K562 (cell line): ENCODE measurements around the gene COL16A1.

Experiments used
- ATF6 ChIP-seq: sonication (generic); formaldehyde crosslinking; IDR thresholded peaks from 2 replicates; pipeline ENCODE4 v1.4.0; 2020; ENCODE audit warnings: mild to moderate bottlenecking, missing genetic modification reagents
- CTCF ChIP-seq, 3 experiments: IDR thresholded peaks in 2 of 3; conservative IDR thresholded peaks in 1 of 3; 2 replicates each; pipeline ENCODE4 v1.5.1; 2011 to 2012; ENCODE audit warnings: low read length in 3 of 3, mild to moderate bottlenecking in 3 of 3, control low read depth in 2 of 3, improper control_type of control experiment in 1 of 3, inconsistent platforms in 1 of 3, low read depth in 1 of 3, mixed read lengths in 1 of 3, moderate library complexity in 1 of 3; ENCODE audit not compliant: insufficient read depth in 2 of 3
- EGR1 ChIP-seq: fragments of 450-650 bp; conservative IDR thresholded peaks from 2 replicates; pipeline ENCODE4 v1.6.1; 2017; ENCODE audit warnings: mild to moderate bottlenecking
- JUNB ChIP-seq: fragments of 450-650 bp; formaldehyde crosslinking; conservative IDR thresholded peaks from 2 replicates; pipeline ENCODE4 v1.4.0; 2020; ENCODE audit warnings: mild to moderate bottlenecking
- KDM1A ChIP-seq, 2 experiments: fragments of 450-650 bp; IDR thresholded peaks; 2 replicates each; pipeline ENCODE4 v1.6.1; 2016; ENCODE audit warnings: mild to moderate bottlenecking in 2 of 2
- SP1 ChIP-seq: sonication (generic); formaldehyde crosslinking; IDR thresholded peaks from 2 replicates; pipeline ENCODE4 v1.8.1; 2022; ENCODE audit warnings: mild to moderate bottlenecking, missing genetic modification reagents
- TAL1 ChIP-seq: fragments of 450-650 bp; IDR thresholded peaks from 2 replicates; pipeline ENCODE4 v1.6.1; 2016; ENCODE audit warnings: mild to moderate bottlenecking
- ZNF175 ChIP-seq: fragments of 200-800 bp; sonication (Bioruptor generic); IDR thresholded peaks from 2 replicates; pipeline ENCODE4 v1.6.1; 2016; ENCODE audit warnings: low read depth, mild to moderate bottlenecking, missing genetic modification characterization, missing compliant biosample characterization
- ZNF398 ChIP-seq: fragments of 250-450 bp; sonication (Bioruptor Pico); IDR thresholded peaks from 2 replicates; pipeline ENCODE4 v1.8.0; 2021; ENCODE audit warnings: moderate library complexity, mild to moderate bottlenecking, inconsistent platforms

GRCh38 chr1:31651766-31652165 lies 52.1 kb downstream of the COL16A1 start:
- TF ChIP-seq TAL1: no peak
- no peak for TF ChIP-seq ATF6 (CRISPR knock-in tag)
- TF ChIP-seq KDM1A (IDR thresholded peaks at IDR 0.05): no peak
- TF ChIP-seq ZNF398: no peak
- no peak for TF ChIP-seq CTCF (IDR thresholded peaks at IDR 0.05 in 2 of 3, conservative IDR thresholded peaks at IDR 0.05 in 1 of 3; ENCODE audit: insufficient read depth in 2 of 3, low read depth in 1 of 3, low read length in 3 of 3)
- TF ChIP-seq SP1 (CRISPR knock-in tag): no peak
- no peak for TF ChIP-seq EGR1
- no peak for TF ChIP-seq ZNF175
- no peak for TF ChIP-seq JUNB (CRISPR knock-in tag)
